DMS114 treated with DMSO at 0.1 percent for 48 hours (cell line): ENCODE measurements around the gene CSNK1A1L.

Experiments
- DNase-seq: peaks from one replicate; lab custom pipeline; 2025; ENCODE audit not compliant: unreplicated experiment; lab: John Stamatoyannopoulos, UW

The CSNK1A1L gene

GRCh38 chr13:37105251-37105714, at the start of gene CSNK1A1L:
Gene CSNK1A1L, minus strand, starts transcription at chr13:37105664. Its CDS starts 408 bp downstream, at chr13:37105256.
- DNase-seq = no peak

- no peak for DNase-seq
Measured at GRCh38 chr13:37149380-37149779, 43.9 kb upstream of the CSNK1A1L start.

GRCh38 chr13:37148501-37148900, 43.0 kb upstream of the CSNK1A1L start:
- no peak for DNase-seq

- DNase-seq = no peak
Measured at GRCh38 chr13:37144661-37145060, 39.2 kb upstream of the CSNK1A1L start.

GRCh38 chr13:37143911-37144310, 38.4 kb upstream of the CSNK1A1L start:
- DNase-seq = no peak

- no peak for DNase-seq
Measured at GRCh38 chr13:37142877-37143276, 37.4 kb upstream of the CSNK1A1L start.

GRCh38 chr13:37141011-37141410, 35.5 kb upstream of the CSNK1A1L start:
- DNase-seq = no peak

- DNase-seq = no peak
Measured at GRCh38 chr13:37139356-37139755, 33.9 kb upstream of the CSNK1A1L start.

GRCh38 chr13:37138926-37139325, 33.5 kb upstream of the CSNK1A1L start:
- DNase-seq = no peak

GRCh38 chr13:37138169-37138568, 32.7 kb upstream of the CSNK1A1L start:
- DNase-seq = no peak

GRCh38 chr13:37136633-37137032, 31.2 kb upstream of the CSNK1A1L start:
- no peak for DNase-seq

GRCh38 chr13:37136187-37136586, 30.7 kb upstream of the CSNK1A1L start:
- no peak for DNase-seq

- DNase-seq = no peak
Measured at GRCh38 chr13:37134411-37135041, 29.1 kb upstream of the CSNK1A1L start.

GRCh38 chr13:37132211-37132610, 26.7 kb upstream of the CSNK1A1L start:
- DNase-seq = no peak

GRCh38 chr13:37131092-37131491, 25.6 kb upstream of the CSNK1A1L start:
- DNase-seq = no peak

GRCh38 chr13:37129866-37130265, 24.4 kb upstream of the CSNK1A1L start:
- DNase-seq = no peak

GRCh38 chr13:37127691-37128241, 22.3 kb upstream of the CSNK1A1L start:
- no peak for DNase-seq

GRCh38 chr13:37123337-37123736, 17.9 kb upstream of the CSNK1A1L start:
- no peak for DNase-seq

GRCh38 chr13:37118016-37118415, 12.6 kb upstream of the CSNK1A1L start:
- DNase-seq = no peak

GRCh38 chr13:37114250-37114649, 8.8 kb upstream of the CSNK1A1L start:
- DNase-seq = no peak

- DNase-seq = no peak
Measured at GRCh38 chr13:37113534-37113933, 8.1 kb upstream of the CSNK1A1L start.

GRCh38 chr13:37109051-37109678, 3.7 kb upstream of the CSNK1A1L start:
- no peak for DNase-seq
